Activated T-helper 1 cell treated with Interleukin-2 at 50 U/mL for 16 hours (primary cell): ENCODE measurements around the gene MT3.
A peak's percentile ranks its signal among the peaks of the same experiment; 100 is the strongest.
"Not testable (repeated sequence)": the region's sequence is repeated elsewhere in the genome, so short reads cannot be mapped to it uniquely, and the experiment has no call there.

Source experiments
- DNase-seq: peaks from one replicate; pipeline ENCODE4 v3.0.0-alpha.2; 2020; ENCODE audit warnings: low read depth

MT3 gene

GRCh38 chr16:56610017-56610608, 20.8 kb downstream of the MT3 start:
- DNase-seq = peak; percentile 29

GRCh38 chr16:56610609-56611111, 21.3 kb downstream of the MT3 start:
- DNase-seq = no peak

GRCh38 chr16:56611281-56611833, 22.0 kb downstream of the MT3 start:
- no peak for DNase-seq

GRCh38 chr16:56613706-56614105, 24.4 kb downstream of the MT3 start:
- DNase-seq = no peak

GRCh38 chr16:56614549-56614991, 25.2 kb downstream of the MT3 start:
- no peak for DNase-seq

- DNase-seq = no peak
These were observed 26.0 kb downstream of the MT3 start for GRCh38 chr16:56615353-56615752.

GRCh38 chr16:56616608-56617211, 27.4 kb downstream of the MT3 start:
- DNase-seq = no peak

GRCh38 chr16:56617212-56618085, 28.1 kb downstream of the MT3 start:
- no peak for DNase-seq

- DNase-seq = no peak
These were observed 28.8 kb downstream of the MT3 start for GRCh38 chr16:56618138-56618537.

GRCh38 chr16:56620339-56620897, 31.1 kb downstream of the MT3 start:
- no peak for DNase-seq

- not testable (repeated sequence) for DNase-seq
These were observed 32.5 kb downstream of the MT3 start for GRCh38 chr16:56621665-56622445.

GRCh38 chr16:56623184-56623583, 33.9 kb downstream of the MT3 start:
- DNase-seq = not testable (repeated sequence)

GRCh38 chr16:56623637-56624036, 34.3 kb downstream of the MT3 start:
- no peak for DNase-seq

- no peak for DNase-seq
These were observed 36.0 kb downstream of the MT3 start, which contains the start of gene MT1E for GRCh38 chr16:56625140-56625942. TSS of gene MT1E (plus strand) at chr16:56625781. CDS start at chr16:56625852, 71 bp downstream.

- DNase-seq = no peak
These were observed 36.8 kb downstream of the MT3 start for GRCh38 chr16:56625943-56626654.

- no peak for DNase-seq
These were observed 37.4 kb downstream of the MT3 start for GRCh38 chr16:56626685-56627084.

GRCh38 chr16:56628486-56629350, 39.4 kb downstream of the MT3 start:
- DNase-seq = no peak

- DNase-seq = no peak
These were observed 40.2 kb downstream of the MT3 start for GRCh38 chr16:56629531-56629930.

- no peak for DNase-seq
These were observed 40.8 kb downstream of the MT3 start for GRCh38 chr16:56630134-56630533.
